ENCODE data around the gene RAD18. TPM values are rescaled to one million over a fixed set of nuclear protein-coding genes. Genes with fewer than 3 reads are reported as not detected.

Gene RAD18
- total RNA-seq, 1 donor, result 7.6 TPM

- Histone ChIP-seq H2AFZ (ENCODE audit: low read length) (no peak overlapping the region), H3K4me2 (ENCODE audit: insufficient read depth, low read length) (no peak overlapping the region), H3K9me3 (ENCODE audit: low read depth, low read length) (no peaks in the 10 kb centered on the region)
Measured at GRCh38 chr3:8842293-8842692, 121.0 kb downstream of the RAD18 start.

GRCh38 chr3:8841472-8841871, 121.8 kb downstream of the RAD18 start:
- H3K4me1 ChIP-seq (ENCODE audit: insufficient read depth, low read length), result peaks cover 32% of the 10 kb centered on the region
- no peaks in the 10 kb centered on the region for H3K79me2 ChIP-seq (ENCODE audit: insufficient read depth, low read length)
- no peak for DNase-seq (ENCODE audit: insufficient read length, low spot score, missing footprints)
- H2AFZ ChIP-seq (ENCODE audit: low read length), result no peak overlapping the region
- H3K27me3 ChIP-seq (ENCODE audit: insufficient read depth, low read length), result no peaks in the 10 kb centered on the region
- H3K4me2 ChIP-seq (ENCODE audit: insufficient read depth, low read length), result no peak overlapping the region
- TF ChIP-seq CTCF (IDR thresholded peaks at IDR 0.05; ENCODE audit: extremely low read depth, low read depth, low read length), result no peak
- H3K27ac ChIP-seq (ENCODE audit: low read depth, low read length), result no peak overlapping the region
- H3K36me3 ChIP-seq (ENCODE audit: insufficient read depth, low read length), result no peaks in the 10 kb centered on the region
- H3K9me3 ChIP-seq (ENCODE audit: low read depth, low read length), result no peaks in the 10 kb centered on the region
- H3K4me3 ChIP-seq (ENCODE audit: insufficient read depth, low read length), result no peak overlapping the region
- H4K20me1 ChIP-seq (ENCODE audit: insufficient read depth, low read length), result no peaks in the 10 kb centered on the region

More at GRCh38 chr3:8842293-8842692, 121.0 kb downstream of the RAD18 start:
- H3K27me3 ChIP-seq (ENCODE audit: insufficient read depth, low read length), result no peaks in the 10 kb centered on the region
- TF ChIP-seq CTCF (IDR thresholded peaks at IDR 0.05; ENCODE audit: extremely low read depth, low read depth, low read length), result no peak
- peaks cover 26% of the 10 kb centered on the region for H3K4me1 ChIP-seq (ENCODE audit: insufficient read depth, low read length)
- no peak for DNase-seq (ENCODE audit: insufficient read length, low spot score, missing footprints)
- no peaks in the 10 kb centered on the region for H4K20me1 ChIP-seq (ENCODE audit: insufficient read depth, low read length)
- H3K27ac ChIP-seq (ENCODE audit: low read depth, low read length), result no peak overlapping the region
- H3K4me3 ChIP-seq (ENCODE audit: insufficient read depth, low read length), result no peak overlapping the region
- no peaks in the 10 kb centered on the region for H3K36me3 ChIP-seq (ENCODE audit: insufficient read depth, low read length)
- H3K79me2 ChIP-seq (ENCODE audit: insufficient read depth, low read length), result no peaks in the 10 kb centered on the region

- Histone ChIP-seq H3K79me2 (ENCODE audit: insufficient read depth, low read length) (no peaks in the 10 kb centered on the region), H4K20me1 (ENCODE audit: insufficient read depth, low read length) (no peaks in the 10 kb centered on the region), H3K9me3 (ENCODE audit: low read depth, low read length) (no peaks in the 10 kb centered on the region), H3K4me2 (ENCODE audit: insufficient read depth, low read length) (no peak overlapping the region), H3K36me3 (ENCODE audit: insufficient read depth, low read length) (no peaks in the 10 kb centered on the region), H3K4me1 (ENCODE audit: insufficient read depth, low read length) (peaks cover 25% of the 10 kb centered on the region), H3K27ac (ENCODE audit: low read depth, low read length) (peak overlapping the region; percentile 29), H2AFZ (ENCODE audit: low read length) (no peak overlapping the region), H3K4me3 (ENCODE audit: insufficient read depth, low read length) (no peak overlapping the region), H3K27me3 (ENCODE audit: insufficient read depth, low read length) (no peaks in the 10 kb centered on the region)
- TF ChIP-seq CTCF (IDR thresholded peaks at IDR 0.05; ENCODE audit: extremely low read depth, low read depth, low read length), result no peak
- no peak for DNase-seq (ENCODE audit: insufficient read length, low spot score, missing footprints)
Measured at GRCh38 chr3:8840556-8840955, 122.7 kb downstream of the RAD18 start.

- TF ChIP-seq CTCF (IDR thresholded peaks at IDR 0.05; ENCODE audit: extremely low read depth, low read depth, low read length), result no peak
- Histone ChIP-seq H3K4me2 (ENCODE audit: insufficient read depth, low read length) (no peak overlapping the region), H3K79me2 (ENCODE audit: insufficient read depth, low read length) (no peaks in the 10 kb centered on the region), H3K27me3 (ENCODE audit: insufficient read depth, low read length) (no peaks in the 10 kb centered on the region), H3K4me1 (ENCODE audit: insufficient read depth, low read length) (peaks cover 23% of the 10 kb centered on the region), H2AFZ (ENCODE audit: low read length) (no peak overlapping the region), H3K9me3 (ENCODE audit: low read depth, low read length) (no peaks in the 10 kb centered on the region), H3K4me3 (ENCODE audit: insufficient read depth, low read length) (no peak overlapping the region), H4K20me1 (ENCODE audit: insufficient read depth, low read length) (no peaks in the 10 kb centered on the region), H3K27ac (ENCODE audit: low read depth, low read length) (peak overlapping the region; percentile 29), H3K36me3 (ENCODE audit: insufficient read depth, low read length) (no peaks in the 10 kb centered on the region)
- no peak for DNase-seq (ENCODE audit: insufficient read length, low spot score, missing footprints)
Measured at GRCh38 chr3:8839607-8840325, 123.5 kb downstream of the RAD18 start.
